Measurements from ENCODE around the gene COP1. TPM values are rescaled to one million over a fixed set of nuclear protein-coding genes. Genes with fewer than 3 reads are reported as not detected.

The COP1 gene
- total and polyA plus RNA-seq, 2 of the 8 experiments (the other 6 are each of a cell fraction or from before 2014, with no cell fraction given) = 26.2 to 44.9 TPM

DNA sequence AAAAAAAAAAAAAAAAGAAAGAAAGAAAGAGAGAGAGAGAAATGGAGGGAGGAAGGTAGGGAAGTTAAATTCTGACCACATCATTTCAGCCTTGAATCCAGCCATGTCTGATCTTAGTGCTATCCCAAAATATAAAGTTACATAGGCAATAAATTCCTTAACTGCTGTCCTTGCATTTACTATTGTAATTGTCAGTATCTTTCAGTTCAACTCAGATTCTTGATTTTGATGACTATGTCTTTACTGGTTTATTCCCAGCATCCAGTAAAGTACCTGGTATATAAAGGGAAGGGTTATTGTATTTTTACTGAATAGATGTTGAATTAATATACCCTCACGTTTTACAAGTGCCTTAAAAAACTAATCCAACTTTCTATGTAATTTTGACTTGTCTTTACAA lies 8.9 kb upstream of the COP1 start:
- no peak overlapping the region for H3K27ac ChIP-seq (ENCODE audit: low read depth, low read length)
- H3K4me1 ChIP-seq (replicated peaks in 1 of 4; ENCODE audit: control insufficient read depth in 3 of 4, insufficient read depth in 4 of 4, low read length in 3 of 4) = no peaks in the 10 kb centered on the region
- H2BK15ac ChIP-seq (ENCODE audit: low read length) = no peak overlapping the region
- H4K5ac ChIP-seq (ENCODE audit: insufficient read length, low read depth, low read length) = no peak overlapping the region
- H3K23ac ChIP-seq (ENCODE audit: insufficient read length) = no peak overlapping the region
- H2AK5ac ChIP-seq (ENCODE audit: low read depth, low read length) = no peak overlapping the region
- H3K9me3 ChIP-seq (ENCODE audit: insufficient read depth in 2 of 2, low read depth in 1 of 2, low read length in 1 of 2) = no peaks in the 10 kb centered on the region
- no peaks in the 10 kb centered on the region for H4K20me1 ChIP-seq (replicated peaks in 1 of 2; ENCODE audit: control insufficient read depth in 1 of 2, insufficient read depth in 2 of 2, low read length in 2 of 2)
- no peaks in the 10 kb centered on the region for H3K23me2 ChIP-seq (ENCODE audit: low read depth, low read length)
- no peaks in the 10 kb centered on the region for H3K79me1 ChIP-seq (ENCODE audit: low read depth, low read length)
- H2BK12ac ChIP-seq (ENCODE audit: low read depth, low read length) = no peak overlapping the region
- no peaks in the 10 kb centered on the region for H3K36me3 ChIP-seq (ENCODE audit: control insufficient read depth in 2 of 4, insufficient read depth in 4 of 4, low read length in 3 of 4)
- WGBS, 2 experiments (ENCODE audit: extremely low coverage in 1 of 2, insufficient coverage in 1 of 2, insufficient read length in 1 of 2, insufficient replicate concordance in 2 of 2, low coverage in 1 of 2, low lambda C conversion rate in 2 of 2, missing lambda C conversion rate in 1 of 2) = 59% methylated on average over 1 of the region's 1 CpG; no CpG with 5 or more reads in 1 of the 2 experiments
- no peak overlapping the region for H2AFZ ChIP-seq (ENCODE audit: low read length)
- DNase-seq (ENCODE audit: low read depth in 1 of 2, low spot score in 2 of 2) (no peak), FAIRE-seq (no peak)
- H3K18ac ChIP-seq (ENCODE audit: extremely low read depth, low read length) = no peak overlapping the region
- H3K9ac ChIP-seq (replicated peaks in 1 of 4; ENCODE audit: extremely low read depth in 1 of 4, low read depth in 3 of 4, low read length in 3 of 4) = peak overlapping the region in 1 of 4 experiments; percentile 34; a peak in 1 of 7 replicates
- POLR2A ChIA-PET (ENCODE audit: partially characterized antibody) = no interaction called here
- no peaks in the 10 kb centered on the region for H3K79me2 ChIP-seq (ENCODE audit: control insufficient read depth in 1 of 2, insufficient read depth in 2 of 2, low read length in 2 of 2)
- H2BK20ac ChIP-seq (ENCODE audit: low read length) = no peak overlapping the region
- no peak overlapping the region for H3K4me3 ChIP-seq (ENCODE audit: extremely low read depth in 1 of 4, insufficient read depth in 2 of 4, low read depth in 3 of 4, low read length in 4 of 4)
- H3K4ac ChIP-seq (replicated peaks; ENCODE audit: insufficient read length, low read depth, low read length) = no peak overlapping the region
- no peak overlapping the region for H2BK120ac ChIP-seq (replicated peaks; ENCODE audit: low read depth, low read length)
- H2BK5ac ChIP-seq (ENCODE audit: low read depth, low read length) = no peak overlapping the region
- H3K56ac ChIP-seq (replicated peaks; ENCODE audit: insufficient read length, low read depth, low read length) = no peak overlapping the region
- H3K14ac ChIP-seq (ENCODE audit: insufficient read length) = no peak overlapping the region
- CTCF ChIA-PET (ENCODE audit: partially characterized antibody) = no interaction called here
- no peak overlapping the region for H4K8ac ChIP-seq (ENCODE audit: extremely low read depth, insufficient read depth, low read length)
- H3K4me2 ChIP-seq (ENCODE audit: insufficient read depth in 1 of 2, low read depth in 2 of 2, low read length in 2 of 2) = no peak overlapping the region
- H4K91ac ChIP-seq (replicated peaks; ENCODE audit: insufficient read length, low read length) = no peak overlapping the region
- H3K27me3 ChIP-seq (replicated peaks in 1 of 4; ENCODE audit: control insufficient read depth in 3 of 4, extremely low read depth in 1 of 4, insufficient read depth in 3 of 4, low read length in 3 of 4) = no peaks in the 10 kb centered on the region
- no peak for TF ChIP-seq SUZ12 (IDR thresholded peaks at IDR 0.05; ENCODE audit: low read length)
- TF ChIP-seq, protein P1, sequence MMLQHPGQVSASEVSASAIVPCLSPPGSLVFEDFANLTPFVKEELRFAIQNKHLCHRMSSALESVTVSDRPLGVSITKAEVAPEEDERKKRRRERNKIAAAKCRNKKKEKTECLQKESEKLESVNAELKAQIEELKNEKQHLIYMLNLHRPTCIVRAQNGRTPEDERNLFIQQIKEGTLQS (IDR thresholded peaks at IDR 0.05; ENCODE audit: insufficient read depth, low read depth, low read length) = no peak
- TF ChIP-seq RXRA (IDR thresholded peaks at IDR 0.05; ENCODE audit: insufficient read depth, low read depth, low read length) = no peak
- TF ChIP-seq, protein P2, sequence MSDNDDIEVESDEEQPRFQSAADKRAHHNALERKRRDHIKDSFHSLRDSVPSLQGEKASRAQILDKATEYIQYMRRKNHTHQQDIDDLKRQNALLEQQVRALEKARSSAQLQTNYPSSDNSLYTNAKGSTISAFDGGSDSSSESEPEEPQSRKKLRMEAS (IDR thresholded peaks at IDR 0.05) = no peak
- TF ChIP-seq POLR2AphosphoS5 (IDR thresholded peaks at IDR 0.05; ENCODE audit: low read depth, low read length) = no peak
- TF ChIP-seq CBX5 (IDR thresholded peaks at IDR 0.05; ENCODE audit: low read depth, low read length) = no peak
- TF ChIP-seq SIN3A (conservative IDR thresholded peaks at IDR 0.05 in 1 of 2, IDR thresholded peaks at IDR 0.05 in 1 of 2; ENCODE audit: low read depth in 1 of 2, low read length in 2 of 2) = no peak
- no peak for TF ChIP-seq EZH2 (IDR thresholded peaks at IDR 0.05; ENCODE audit: low read depth, low read length, severe bottlenecking)
- no peak for TF ChIP-seq CEBPB (IDR thresholded peaks at IDR 0.05; ENCODE audit: low read depth, low read length)
- no peak for TF ChIP-seq BACH1 (IDR thresholded peaks at IDR 0.05; ENCODE audit: low read length)
- no peak for TF ChIP-seq SAP30 (IDR thresholded peaks at IDR 0.05; ENCODE audit: insufficient read depth, insufficient replicate concordance, low read length)
- TF ChIP-seq TEAD4 (IDR thresholded peaks at IDR 0.05; ENCODE audit: low read depth, low read length) = no peak
- TF ChIP-seq TBP (IDR thresholded peaks at IDR 0.05; ENCODE audit: low read depth, low read length) = no peak
- TF ChIP-seq CHD2 (IDR thresholded peaks at IDR 0.05; ENCODE audit: low read length) = no peak
